Panc1 (cell line): Measurements from ENCODE around the gene DHX36. TPM values are rescaled to one million over a fixed set of nuclear protein-coding genes. Genes with fewer than 3 reads are reported as not detected.

Source experiments
- ATAC-seq: fragments of 200-7000 bp; cut with Tn5 transposase; 2 replicates; pipeline ENCODE4 v1.9.1; 2020; ENCODE audit warnings: mild to moderate bottlenecking, moderate library complexity
- BruUV-seq: library from RNA; stranded (reverse); fragments of 400-500 nt; replicated peaks from 2 replicates; lab custom pipeline; 2021; lab: Mats Ljungman, UMichigan
- CTCF ChIA-PET: fragments of 300-600 bp; sonication (Branson Sonifier 250); formaldehyde crosslinking; loops from one replicate; lab custom pipeline; 2022; ENCODE audit warnings: antibody characterized with exemption; lab: Charles Lee
- POLR2A ChIA-PET: fragments of 300-600 bp; sonication (Branson Sonifier 250); formaldehyde crosslinking; loops from one replicate; lab custom pipeline; 2022; ENCODE audit warnings: antibody characterized with exemption; lab: Charles Lee
- DNase-seq: peaks from one replicate; pipeline ENCODE4 v3.0.0-alpha.2; 2010; ENCODE audit warnings: low read depth, low spot score
- H3K27ac ChIP-seq: 2 replicates; pipeline ENCODE4 v1.5.1; 2011; ENCODE audit warnings: mild to moderate bottlenecking, low read length, inconsistent platforms
- H3K27me3 ChIP-seq: fragments of 200-500 bp; sonication (Bioruptor generic); 2 replicates; pipeline ENCODE4 v1.6.0; 2014; ENCODE audit warnings: low read length, inconsistent platforms; ENCODE audit not compliant: control insufficient read depth, insufficient read depth
- H3K36me3 ChIP-seq: fragments of 200-500 bp; sonication (Bioruptor generic); 2 replicates; pipeline ENCODE4 v1.5.1; 2014; ENCODE audit warnings: inconsistent platforms, mild to moderate bottlenecking, low read length, moderate library complexity; ENCODE audit not compliant: control insufficient read depth, insufficient read depth
- H3K4me1 ChIP-seq: 2 replicates; pipeline ENCODE4 v1.5.1; 2011; ENCODE audit warnings: inconsistent platforms, mild to moderate bottlenecking, low read length, moderate library complexity; ENCODE audit not compliant: control insufficient read depth, insufficient read depth
- H3K4me3 ChIP-seq, 2 experiments: 2 replicates each; pipeline ENCODE4 v1.5.1; 2011 to 2012; ENCODE audit warnings: low read depth in 2 of 2, low read length in 2 of 2, mild to moderate bottlenecking in 2 of 2, inconsistent platforms in 1 of 2, moderate library complexity in 1 of 2
- H3K9me3 ChIP-seq: fragments of 200-500 bp; sonication (Bioruptor generic); 2 replicates; pipeline ENCODE4 v1.5.1; 2014; ENCODE audit warnings: low read depth, mild to moderate bottlenecking, inconsistent platforms, low read length, moderate library complexity; ENCODE audit not compliant: control insufficient read depth, insufficient read depth
- CTCF ChIP-seq: fragments of 450-650 bp; IDR thresholded peaks from 2 replicates; pipeline ENCODE4 v1.5.1; 2017; ENCODE audit warnings: mild to moderate bottlenecking
- POLR2AphosphoS5 ChIP-seq: IDR thresholded peaks from 2 replicates; pipeline ENCODE4 v1.6.1; 2012; ENCODE audit warnings: mild to moderate bottlenecking, low read depth, low read length, moderate library complexity
- SIN3A ChIP-seq: IDR thresholded peaks from 2 replicates; pipeline ENCODE4 v1.6.1; 2012; ENCODE audit warnings: low read depth, mild to moderate bottlenecking, low read length, moderate library complexity, borderline replicate concordance; ENCODE audit not compliant: insufficient read depth
- TCF7L2 ChIP-seq: IDR thresholded peaks from 2 replicates; pipeline ENCODE4 v1.6.1; 2011; ENCODE audit warnings: mild to moderate bottlenecking, low read depth, low read length, inconsistent platforms
- in situ Hi-C: cut with HindIII; loops from 2 replicates; pipeline ENCODE4 v1.10.0; 2016; ENCODE audit warnings: low sequenced_read_pairs, low pct_unique_long_range_greater_than_20kb
- intact Hi-C: fragments of 100-400 bp; cut with micrococcal nuclease; formaldehyde crosslinking; loops from one replicate; pipeline ENCODE4 v1.10.0; 2022; ENCODE audit not compliant: unreplicated experiment
- total RNA-seq: library from RNA; stranded (reverse); gene quantifications from one replicate; pipeline ENCODE4 v1.2.1, GENCODE V29; 2021; ENCODE audit not compliant: unreplicated experiment
- TF ChIP-seq, protein P1 (sequence below), 2 experiments: IDR thresholded peaks; 2 replicates each; pipeline ENCODE4 v1.6.1; 2011 to 2012; ENCODE audit warnings: low read depth in 2 of 2, control low read depth in 1 of 2, low read length in 1 of 2, mild to moderate bottlenecking in 1 of 2, moderate library complexity in 1 of 2; ENCODE audit not compliant: insufficient read depth in 1 of 2

Gene DHX36
- total RNA-seq, 1 experiment from 2014 or later = 74.3 TPM

- no peak for DNase-seq
Measured at GRCh38 chr3:154285221-154285620, 39.1 kb downstream of the DHX36 start.

GRCh38 chr3:154280161-154280560 is 44.1 kb downstream of the DHX36 start:
- H3K4me1 ChIP-seq = no peaks in the 10 kb centered on the region
- in situ Hi-C loops = no loop called here
- intact Hi-C loops = no loop called here
- DNase-seq (no peak), ATAC-seq (no peak)
- no TSS peak for BruUV-seq
- CTCF ChIA-PET = no interaction called here
- H3K27me3 ChIP-seq = no peaks in the 10 kb centered on the region
- H3K27ac ChIP-seq = no peak overlapping the region
- H3K9me3 ChIP-seq = no peaks in the 10 kb centered on the region
- peaks cover 84% of the 10 kb centered on the region for H3K36me3 ChIP-seq
- POLR2A ChIA-PET = no interaction called here
- no peak for TF ChIP-seq TCF7L2
- TF ChIP-seq, protein P1, sequence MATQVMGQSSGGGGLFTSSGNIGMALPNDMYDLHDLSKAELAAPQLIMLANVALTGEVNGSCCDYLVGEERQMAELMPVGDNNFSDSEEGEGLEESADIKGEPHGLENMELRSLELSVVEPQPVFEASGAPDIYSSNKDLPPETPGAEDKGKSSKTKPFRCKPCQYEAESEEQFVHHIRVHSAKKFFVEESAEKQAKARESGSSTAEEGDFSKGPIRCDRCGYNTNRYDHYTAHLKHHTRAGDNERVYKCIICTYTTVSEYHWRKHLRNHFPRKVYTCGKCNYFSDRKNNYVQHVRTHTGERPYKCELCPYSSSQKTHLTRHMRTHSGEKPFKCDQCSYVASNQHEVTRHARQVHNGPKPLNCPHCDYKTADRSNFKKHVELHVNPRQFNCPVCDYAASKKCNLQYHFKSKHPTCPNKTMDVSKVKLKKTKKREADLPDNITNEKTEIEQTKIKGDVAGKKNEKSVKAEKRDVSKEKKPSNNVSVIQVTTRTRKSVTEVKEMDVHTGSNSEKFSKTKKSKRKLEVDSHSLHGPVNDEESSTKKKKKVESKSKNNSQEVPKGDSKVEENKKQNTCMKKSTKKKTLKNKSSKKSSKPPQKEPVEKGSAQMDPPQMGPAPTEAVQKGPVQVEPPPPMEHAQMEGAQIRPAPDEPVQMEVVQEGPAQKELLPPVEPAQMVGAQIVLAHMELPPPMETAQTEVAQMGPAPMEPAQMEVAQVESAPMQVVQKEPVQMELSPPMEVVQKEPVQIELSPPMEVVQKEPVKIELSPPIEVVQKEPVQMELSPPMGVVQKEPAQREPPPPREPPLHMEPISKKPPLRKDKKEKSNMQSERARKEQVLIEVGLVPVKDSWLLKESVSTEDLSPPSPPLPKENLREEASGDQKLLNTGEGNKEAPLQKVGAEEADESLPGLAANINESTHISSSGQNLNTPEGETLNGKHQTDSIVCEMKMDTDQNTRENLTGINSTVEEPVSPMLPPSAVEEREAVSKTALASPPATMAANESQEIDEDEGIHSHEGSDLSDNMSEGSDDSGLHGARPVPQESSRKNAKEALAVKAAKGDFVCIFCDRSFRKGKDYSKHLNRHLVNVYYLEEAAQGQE (IDR thresholded peaks at IDR 0.05; ENCODE audit: insufficient read depth in 1 of 2, low read depth in 2 of 2, low read length in 1 of 2) = no peak
- TF ChIP-seq SIN3A = no peak
- no peak for TF ChIP-seq POLR2AphosphoS5
- TF ChIP-seq CTCF = no peak
- no peak overlapping the region for H3K4me3 ChIP-seq

More at GRCh38 chr3:154285221-154285620, 39.1 kb downstream of the DHX36 start:
- no peaks in the 10 kb centered on the region for H3K9me3 ChIP-seq
- TF ChIP-seq POLR2AphosphoS5 (no peak), CTCF (no peak), SIN3A (no peak), TCF7L2 (no peak)
- TF ChIP-seq, protein P1 (IDR thresholded peaks at IDR 0.05; ENCODE audit: insufficient read depth in 1 of 2, low read depth in 2 of 2, low read length in 1 of 2) = no peak
- no peak overlapping the region for H3K27ac ChIP-seq
- no peaks in the 10 kb centered on the region for H3K27me3 ChIP-seq
- H3K4me1 ChIP-seq = no peaks in the 10 kb centered on the region
- intact Hi-C loops (no loop called here), in situ Hi-C loops (no loop called here)
- H3K36me3 ChIP-seq = peaks cover 78% of the 10 kb centered on the region
- no TSS peak for BruUV-seq
- ChIA-PET POLR2A (no interaction called here), CTCF (no interaction called here)
- H3K4me3 ChIP-seq = no peak overlapping the region
- no peak for ATAC-seq
